Lower lobe of right lung (tissue), 2 donors: ENCODE data around the gene F13B. TPM values are rescaled to one million over a fixed set of nuclear protein-coding genes. Genes with fewer than 3 reads are reported as not detected.
"Not testable (repeated sequence)": the region's sequence is repeated elsewhere in the genome, so short reads cannot be mapped to it uniquely, and the experiment has no call there.

ENCODE experiments used
- ATAC-seq, 2 donors: fragments of 200-7000 bp; cut with Tn5 transposase; one replicate each; pipeline ENCODE4 v1.9.1; 2020 to 2022; ENCODE audit warnings: mild to moderate bottlenecking in 2 of 2, moderate library complexity in 2 of 2
- DNase-seq: peaks from one replicate; pipeline ENCODE4 v3.0.0-alpha.2; 2020
- H3K27ac ChIP-seq: fragments of 200-600 bp; one replicate; pipeline ENCODE4 v1.8.0; 2022
- H3K27me3 ChIP-seq: fragments of 200-600 bp; one replicate; pipeline ENCODE4 v1.8.0; 2022; ENCODE audit warnings: low read depth
- H3K36me3 ChIP-seq: fragments of 200-600 bp; one replicate; pipeline ENCODE4 v1.8.0; 2022; ENCODE audit warnings: mild to moderate bottlenecking
- H3K4me1 ChIP-seq: fragments of 200-600 bp; one replicate; pipeline ENCODE4 v1.8.0; 2022
- H3K4me3 ChIP-seq: fragments of 200-600 bp; one replicate; pipeline ENCODE4 v1.8.0; 2022; ENCODE audit warnings: mild to moderate bottlenecking
- H3K9me3 ChIP-seq: fragments of 200-600 bp; one replicate; pipeline ENCODE4 v1.8.0; 2022
- CTCF ChIP-seq: fragments of 200-600 bp; IDR thresholded peaks from one replicate; pipeline ENCODE4 v1.8.0; 2022; ENCODE audit warnings: antibody characterized with exemption, mild to moderate bottlenecking
- intact Hi-C: fragments of 100-400 bp; cut with DNase I; formaldehyde crosslinking; loops from one replicate; pipeline ENCODE4 v1.11.0; 2022
- total RNA-seq: library from RNA; stranded (reverse); fragmentation: NEBNext Ultra II Directional; extraction: Animal tissue kit (Norgen Biotek cat#: 25700); gene quantifications from one replicate; pipeline ENCODE4 v1.2.1, GENCODE V29; 2021
- donor health status: DM: no; HTN: yes; CAD: no; lungs with severe emphysema.

The F13B gene
- total RNA-seq, 1 donor from 2014 or later, result not detected

GRCh38 chr1:196997423-196997822, 69.6 kb downstream of the F13B start:
- Histone ChIP-seq H3K36me3 (no peaks in the 10 kb centered on the region), H3K9me3 (no peaks in the 10 kb centered on the region), H3K4me3 (no peak overlapping the region), H3K27ac (no peak overlapping the region), H3K4me1 (no peaks in the 10 kb centered on the region), H3K27me3 (no peaks in the 10 kb centered on the region)
- intact Hi-C loops, result no loop called here
- DNase-seq, result no peak
- no peak for ATAC-seq
- TF ChIP-seq CTCF, result no peak

GRCh38 chr1:196993916-196994315, 73.1 kb downstream of the F13B start:
- no peak for TF ChIP-seq CTCF
- H3K9me3 ChIP-seq, result no peaks in the 10 kb centered on the region
- H3K27ac ChIP-seq, result no peak overlapping the region
- H3K27me3 ChIP-seq, result no peaks in the 10 kb centered on the region
- DNase-seq (no peak), ATAC-seq (no peak)
- intact Hi-C loops, result no loop called here
- no peaks in the 10 kb centered on the region for H3K36me3 ChIP-seq
- no peaks in the 10 kb centered on the region for H3K4me1 ChIP-seq
- H3K4me3 ChIP-seq, result no peak overlapping the region

GRCh38 chr1:196991919-196992651, 75.0 kb downstream of the F13B start:
- H3K27me3 ChIP-seq, H3K36me3 ChIP-seq, H3K4me3 ChIP-seq, H3K27ac ChIP-seq, H3K9me3 ChIP-seq, intact Hi-C loops, H3K4me1 ChIP-seq: not testable (repeated sequence)
- DNase-seq, result peak; percentile 71
- ATAC-seq, result peak in 1 of 2 donors; percentile 52

Other genes with a start within 250 kb of the F13B start
- 0.74 TPM for gene CFHR1, start 247.5 kb downstream of the F13B start, total RNA-seq
- gene CFHR4, start 179.2 kb downstream of the F13B start, total RNA-seq, result not detected
- not detected for gene CFHR2, start 123.5 kb downstream of the F13B start, total RNA-seq
- not detected for gene CFHR5, start 89.7 kb downstream of the F13B start, total RNA-seq
- gene ASPM, start 79.4 kb upstream of the F13B start, total RNA-seq, result 1.6 TPM
- 14.2 TPM for gene ZBTB41, start 134.0 kb upstream of the F13B start, total RNA-seq
- 0.77 TPM for gene CRB1, start 201.0 kb upstream of the F13B start, total RNA-seq